ENCODE measurements around the gene MINDY4. TPM values are rescaled to one million over a fixed set of nuclear protein-coding genes. Genes with fewer than 3 reads are reported as not detected.

Gene MINDY4
- total and polyA plus RNA-seq, 2 donors (not counting 1 experiment from before 2014, with no cell fraction given) = 0.12 to 1.1 TPM

DNA sequence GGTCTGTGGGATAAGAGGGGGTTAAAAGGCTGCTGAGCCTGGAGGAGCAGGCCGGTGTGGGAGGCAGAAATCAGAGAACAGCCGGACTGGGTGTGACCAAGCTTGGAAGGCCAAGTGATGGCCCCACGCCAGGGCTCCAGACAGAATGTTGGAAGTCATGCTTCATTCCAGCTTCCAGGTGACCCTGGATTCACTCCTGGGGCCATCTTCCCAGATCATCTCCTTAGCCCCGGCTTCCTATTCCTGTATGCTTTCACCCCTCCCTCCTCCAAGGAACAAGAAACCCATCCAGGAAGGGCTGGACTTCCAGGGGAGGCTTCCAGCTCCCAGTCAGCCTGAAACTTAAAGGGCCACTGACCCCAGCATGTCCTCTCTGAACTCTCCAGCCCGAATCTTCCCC, 18.2 kb upstream of the MINDY4 start:
- no peaks in the 10 kb centered on the region for H3K4me1 ChIP-seq (ENCODE audit: control insufficient read depth in 2 of 2, insufficient read depth in 2 of 2, low read length in 2 of 2)
- 62% methylated on average over 4 of the region's 5 CpGs for WGBS (ENCODE audit: insufficient coverage)
- Mint-ChIP-seq H3K4me3 (no peak overlapping the region), H3K9me3 (ENCODE audit: insufficient read depth) (no peaks in the 10 kb centered on the region), H3K27me3 (peaks cover 8% of the 10 kb centered on the region), H3K27ac (no peak overlapping the region), H3K4me1 (no peaks in the 10 kb centered on the region)
- ATAC-seq (ENCODE audit: low read depth) = no peak
- intact Hi-C loops (cut with micrococcal nuclease) = no loop called here
- H3K27me3 ChIP-seq (replicated peaks in 1 of 4; ENCODE audit: control extremely low read depth in 1 of 4, control insufficient read depth in 3 of 4, insufficient read depth in 4 of 4, low read length in 3 of 4) = peaks cover 0 to 4% (median 0%) of the 10 kb centered on the region in 4 experiments
- TF ChIP-seq, protein P1, sequence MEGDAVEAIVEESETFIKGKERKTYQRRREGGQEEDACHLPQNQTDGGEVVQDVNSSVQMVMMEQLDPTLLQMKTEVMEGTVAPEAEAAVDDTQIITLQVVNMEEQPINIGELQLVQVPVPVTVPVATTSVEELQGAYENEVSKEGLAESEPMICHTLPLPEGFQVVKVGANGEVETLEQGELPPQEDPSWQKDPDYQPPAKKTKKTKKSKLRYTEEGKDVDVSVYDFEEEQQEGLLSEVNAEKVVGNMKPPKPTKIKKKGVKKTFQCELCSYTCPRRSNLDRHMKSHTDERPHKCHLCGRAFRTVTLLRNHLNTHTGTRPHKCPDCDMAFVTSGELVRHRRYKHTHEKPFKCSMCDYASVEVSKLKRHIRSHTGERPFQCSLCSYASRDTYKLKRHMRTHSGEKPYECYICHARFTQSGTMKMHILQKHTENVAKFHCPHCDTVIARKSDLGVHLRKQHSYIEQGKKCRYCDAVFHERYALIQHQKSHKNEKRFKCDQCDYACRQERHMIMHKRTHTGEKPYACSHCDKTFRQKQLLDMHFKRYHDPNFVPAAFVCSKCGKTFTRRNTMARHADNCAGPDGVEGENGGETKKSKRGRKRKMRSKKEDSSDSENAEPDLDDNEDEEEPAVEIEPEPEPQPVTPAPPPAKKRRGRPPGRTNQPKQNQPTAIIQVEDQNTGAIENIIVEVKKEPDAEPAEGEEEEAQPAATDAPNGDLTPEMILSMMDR (IDR thresholded peaks at IDR 0.05) = no peak
- TF ChIP-seq EZH2 (IDR thresholded peaks at IDR 0.05; ENCODE audit: borderline replicate concordance, insufficient read depth, low read depth, low read length, poor library complexity, severe bottlenecking) = no peak
- H3K79me2 ChIP-seq (ENCODE audit: control insufficient read depth, insufficient read depth, low read length) = no peaks in the 10 kb centered on the region
- DNase-seq = no peak
- POLR2A ChIA-PET = no interaction called here
- H3K4me2 ChIP-seq (replicated peaks; ENCODE audit: low read depth, low read length, poor library complexity, severe bottlenecking) = no peak overlapping the region
- H3K4me3 ChIP-seq (ENCODE audit: control extremely low read depth in 1 of 5, extremely low read depth in 1 of 5, insufficient read depth in 1 of 5, low read depth in 2 of 5, low read length in 4 of 5) = no peak overlapping the region
- no peak overlapping the region for H3K9ac ChIP-seq (ENCODE audit: low read length)
- no peak overlapping the region for H3K27ac ChIP-seq (ENCODE audit: low read length in 2 of 2)
- H3K36me3 ChIP-seq (replicated peaks in 1 of 2; ENCODE audit: control extremely low read depth in 1 of 2, control insufficient read depth in 1 of 2, extremely low read depth in 1 of 2, insufficient read depth in 2 of 2, low read length in 1 of 2) = no peaks in the 10 kb centered on the region
- H2AFZ ChIP-seq (ENCODE audit: insufficient read depth, low read depth, low read length, poor library complexity, severe bottlenecking) = no peak overlapping the region
- no peaks in the 10 kb centered on the region for H4K20me1 ChIP-seq (ENCODE audit: control insufficient read depth, insufficient read depth, low read length, poor library complexity, severe bottlenecking)
- peaks cover 0 to 17% (median 0%) of the 10 kb centered on the region in 3 donors for H3K9me3 ChIP-seq (ENCODE audit: control extremely low read depth in 1 of 3, control insufficient read depth in 2 of 3, insufficient read depth in 1 of 3, low read length in 2 of 3)
- CTCF ChIA-PET = no interaction called here

DNA sequence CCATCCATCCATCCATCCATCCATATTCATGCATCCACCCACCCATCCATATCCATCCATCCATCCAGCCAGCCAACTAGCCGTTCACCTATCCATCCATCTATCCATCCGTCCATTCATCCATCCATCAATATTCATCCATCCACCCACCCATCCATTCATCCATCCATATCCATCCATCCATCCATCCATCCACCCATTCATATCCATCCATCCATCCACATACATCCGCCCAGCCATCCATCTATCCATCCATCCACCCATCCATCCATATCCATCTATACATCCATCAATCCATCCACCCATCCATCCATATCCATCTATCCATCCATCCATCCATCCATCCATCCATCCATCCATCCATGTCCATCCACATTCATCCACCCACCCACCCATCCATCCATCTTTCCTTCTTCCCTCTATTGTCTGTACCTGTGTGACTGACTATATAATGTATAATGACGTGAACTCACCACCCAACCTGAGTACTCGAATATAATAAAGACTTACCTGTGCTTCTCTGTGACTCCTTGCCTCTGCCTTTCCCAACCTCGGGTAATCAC, 16.8 kb upstream of the MINDY4 start:
- H3K4me3 ChIP-seq (ENCODE audit: control extremely low read depth in 1 of 5, extremely low read depth in 1 of 5, insufficient read depth in 1 of 5, low read depth in 2 of 5, low read length in 4 of 5) = no peak overlapping the region
- H3K4me3 Mint-ChIP-seq = no peak overlapping the region
- H3K27ac Mint-ChIP-seq = no peak overlapping the region
- POLR2A ChIA-PET = no interaction called here
- H2AFZ ChIP-seq (ENCODE audit: insufficient read depth, low read depth, low read length, poor library complexity, severe bottlenecking) = no peak overlapping the region
- intact Hi-C loops (cut with micrococcal nuclease) = no loop called here
- ATAC-seq (ENCODE audit: low read depth) (no peak), DNase-seq (no peak)
- no peak overlapping the region for H3K27ac ChIP-seq (ENCODE audit: low read length in 2 of 2)
- H3K9ac ChIP-seq (ENCODE audit: low read length) = no peak overlapping the region
- no peaks in the 10 kb centered on the region for H3K9me3 Mint-ChIP-seq (ENCODE audit: insufficient read depth)
- H3K4me1 ChIP-seq (ENCODE audit: control insufficient read depth in 2 of 2, insufficient read depth in 2 of 2, low read length in 2 of 2) = no peaks in the 10 kb centered on the region
- H3K27me3 ChIP-seq (replicated peaks in 1 of 4; ENCODE audit: control extremely low read depth in 1 of 4, control insufficient read depth in 3 of 4, insufficient read depth in 4 of 4, low read length in 3 of 4) = peaks cover 0 to 8% (median 0%) of the 10 kb centered on the region in 4 experiments
- H3K4me1 Mint-ChIP-seq = no peaks in the 10 kb centered on the region
- peaks cover 9% of the 10 kb centered on the region for H3K27me3 Mint-ChIP-seq
- peaks cover 0 to 17% (median 0%) of the 10 kb centered on the region in 3 donors for H3K9me3 ChIP-seq (ENCODE audit: control extremely low read depth in 1 of 3, control insufficient read depth in 2 of 3, insufficient read depth in 1 of 3, low read length in 2 of 3)
- no peak overlapping the region for H3K4me2 ChIP-seq (replicated peaks; ENCODE audit: low read depth, low read length, poor library complexity, severe bottlenecking)
- H3K36me3 ChIP-seq (replicated peaks in 1 of 2; ENCODE audit: control extremely low read depth in 1 of 2, control insufficient read depth in 1 of 2, extremely low read depth in 1 of 2, insufficient read depth in 2 of 2, low read length in 1 of 2) = no peaks in the 10 kb centered on the region
- 84% methylated on average over 3 of the region's 6 CpGs for WGBS (ENCODE audit: insufficient coverage)
- H4K20me1 ChIP-seq (ENCODE audit: control insufficient read depth, insufficient read depth, low read length, poor library complexity, severe bottlenecking) = no peaks in the 10 kb centered on the region
- no peaks in the 10 kb centered on the region for H3K79me2 ChIP-seq (ENCODE audit: control insufficient read depth, insufficient read depth, low read length)
- CTCF ChIA-PET = no interaction called here
- TF ChIP-seq, protein P1 (IDR thresholded peaks at IDR 0.05) = no peak
- no peak for TF ChIP-seq EZH2 (IDR thresholded peaks at IDR 0.05; ENCODE audit: borderline replicate concordance, insufficient read depth, low read depth, low read length, poor library complexity, severe bottlenecking)
